GM21367 (cell line): ENCODE results near the gene CRMP1.

Source experiments
- ATAC-seq: cut with Tn5 transposase; IDR thresholded peaks from one replicate; pipeline ENCODE4 v1.9.1; 2021; ENCODE audit not compliant: unreplicated experiment

The CRMP1 gene

DNA sequence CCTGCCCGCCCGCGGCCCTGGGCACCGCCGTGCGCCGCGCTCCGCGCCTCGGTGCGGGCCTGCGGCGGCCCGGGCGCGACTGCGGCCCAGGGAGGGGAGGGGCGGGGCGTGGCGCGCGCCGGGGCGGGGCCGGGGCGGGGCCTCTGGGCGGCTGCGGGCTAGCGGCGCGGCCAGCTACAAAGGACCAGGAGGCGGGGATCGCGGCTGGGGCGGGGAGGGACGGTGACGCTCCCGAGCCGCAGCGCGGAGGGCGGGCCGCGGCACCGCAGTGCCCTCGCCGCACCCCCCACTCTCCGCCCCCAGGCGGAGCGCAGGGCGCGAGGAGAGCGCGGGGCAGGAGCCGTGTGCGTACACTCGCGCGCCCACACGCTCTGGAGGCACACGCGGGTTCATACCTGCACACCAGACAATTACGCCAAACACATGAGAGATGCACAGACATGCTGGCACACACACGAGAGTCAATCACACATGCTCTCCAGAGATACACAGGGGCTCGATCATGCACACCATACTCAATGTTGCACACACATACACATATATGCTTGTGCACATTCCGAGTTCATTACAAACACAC, at the start of gene CRMP1:
TSS of gene CRMP1 (minus strand) at position 83 of the 577 bp plus-strand sequence. CDS start 117 bp downstream, outside the sequence.
- ATAC-seq = no peak

DNA sequence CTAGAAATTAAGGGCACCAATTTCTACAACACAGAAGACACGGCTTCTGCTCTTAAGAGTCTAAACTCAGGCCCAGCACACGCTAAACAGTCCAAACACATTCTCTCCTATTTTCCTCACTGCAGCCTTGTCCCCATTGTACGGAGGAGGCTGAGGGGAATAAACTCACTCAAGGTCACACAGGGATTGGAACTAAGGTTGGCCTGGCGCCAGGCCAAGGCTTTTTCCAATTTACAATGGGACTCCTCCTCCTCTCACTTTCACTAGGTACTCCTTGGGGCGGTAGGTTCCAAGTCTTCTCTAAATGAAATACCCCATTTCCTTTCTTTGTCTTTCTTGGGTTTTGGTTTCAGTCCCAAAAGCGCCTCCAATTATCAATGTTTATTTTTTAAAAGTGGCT, 48.7 kb upstream of the CRMP1 start:
- no peak for ATAC-seq

DNA sequence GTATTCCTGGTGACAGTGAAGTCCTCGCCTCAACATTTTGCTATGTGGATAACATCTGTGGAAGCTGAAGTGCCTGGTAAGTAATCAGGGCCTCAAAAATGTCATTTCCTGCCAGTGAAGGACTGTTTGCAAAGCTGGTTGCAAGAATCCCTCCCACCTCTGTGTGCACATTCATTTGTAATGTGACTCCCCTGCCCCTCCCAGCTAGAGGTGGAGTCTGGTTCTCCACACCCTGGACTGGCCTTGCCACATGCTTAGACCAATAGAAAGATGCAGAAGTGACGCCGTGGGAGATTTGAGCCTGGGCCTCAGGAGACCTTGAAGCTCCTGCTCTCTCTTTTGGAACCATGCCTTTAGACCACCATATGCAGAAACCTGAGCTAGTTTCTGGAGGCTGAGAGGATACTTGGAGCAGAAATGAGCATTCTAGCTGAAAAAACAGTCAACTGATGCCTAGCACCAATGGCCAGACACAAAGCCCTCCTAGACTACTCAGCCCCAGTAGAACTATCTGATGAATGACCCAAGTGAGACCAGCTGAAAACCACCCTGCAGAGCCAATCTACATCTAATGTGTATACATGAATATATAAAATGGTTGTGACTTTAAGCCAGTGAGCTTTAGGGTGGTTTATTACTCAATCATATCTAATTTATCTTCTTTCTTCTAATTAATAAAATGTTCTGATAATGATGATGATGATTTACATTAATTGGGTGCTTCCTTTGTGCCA, 47.8 kb upstream of the CRMP1 start:
- ATAC-seq = no peak

DNA sequence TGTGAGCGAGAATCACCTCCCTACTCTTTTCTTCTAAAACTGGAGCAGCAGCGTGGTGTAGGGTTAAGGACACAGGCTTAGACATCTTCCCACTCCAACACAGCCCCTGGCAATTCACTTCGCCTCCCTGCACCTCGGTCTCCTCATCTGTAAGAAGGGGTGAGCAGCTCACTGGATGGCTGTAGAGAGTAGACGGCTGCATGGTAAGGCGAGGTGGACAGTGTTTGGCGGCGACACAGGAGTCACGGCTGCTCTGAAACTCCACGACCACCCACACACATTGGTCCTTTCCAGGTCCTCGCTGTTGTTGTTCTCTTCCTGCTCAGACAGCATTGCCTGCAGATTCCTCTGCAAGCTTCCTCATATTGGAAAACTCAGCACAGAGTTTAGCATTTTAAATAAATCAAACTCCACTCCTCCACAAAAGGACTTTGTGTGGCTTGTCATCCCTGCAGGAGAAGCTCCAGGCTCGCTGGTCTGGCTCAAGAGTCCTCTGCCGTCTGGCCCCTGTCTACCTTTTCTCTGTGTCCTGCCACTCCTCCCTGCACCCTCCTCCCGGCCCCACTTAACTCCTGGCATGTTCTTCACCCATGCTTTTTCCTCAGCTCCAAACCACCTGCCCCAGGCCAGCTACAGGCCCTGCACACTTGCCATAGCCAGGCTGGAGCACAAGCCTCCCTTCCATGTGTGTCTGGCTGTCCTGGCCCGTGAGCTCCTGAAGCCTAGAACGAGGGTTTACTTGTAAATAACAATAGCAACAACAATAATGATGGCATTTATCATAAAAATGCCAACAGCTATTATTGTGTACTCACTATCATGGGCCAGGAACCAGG, 41.3 kb upstream of the CRMP1 start:
- no peak for ATAC-seq

DNA sequence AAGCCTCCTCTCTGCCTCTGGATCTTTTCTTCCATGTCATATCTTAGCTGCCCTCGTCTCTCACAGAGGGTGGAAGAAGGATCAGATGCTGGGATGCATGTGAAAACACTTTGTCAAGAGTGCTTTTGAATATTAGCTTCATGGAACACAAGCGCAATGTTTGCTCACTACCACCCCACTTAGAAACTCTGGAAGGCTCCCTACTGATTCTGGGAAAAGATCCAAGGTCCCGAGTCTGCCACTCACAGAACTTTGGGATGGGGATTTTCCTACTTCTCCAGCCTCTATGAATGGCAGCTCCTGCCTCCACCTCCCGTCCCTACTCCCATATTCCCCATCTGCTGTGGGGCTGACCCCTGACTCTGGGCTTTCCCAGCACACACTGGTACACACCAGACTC, 40.2 kb upstream of the CRMP1 start:
- ATAC-seq = no peak

DNA sequence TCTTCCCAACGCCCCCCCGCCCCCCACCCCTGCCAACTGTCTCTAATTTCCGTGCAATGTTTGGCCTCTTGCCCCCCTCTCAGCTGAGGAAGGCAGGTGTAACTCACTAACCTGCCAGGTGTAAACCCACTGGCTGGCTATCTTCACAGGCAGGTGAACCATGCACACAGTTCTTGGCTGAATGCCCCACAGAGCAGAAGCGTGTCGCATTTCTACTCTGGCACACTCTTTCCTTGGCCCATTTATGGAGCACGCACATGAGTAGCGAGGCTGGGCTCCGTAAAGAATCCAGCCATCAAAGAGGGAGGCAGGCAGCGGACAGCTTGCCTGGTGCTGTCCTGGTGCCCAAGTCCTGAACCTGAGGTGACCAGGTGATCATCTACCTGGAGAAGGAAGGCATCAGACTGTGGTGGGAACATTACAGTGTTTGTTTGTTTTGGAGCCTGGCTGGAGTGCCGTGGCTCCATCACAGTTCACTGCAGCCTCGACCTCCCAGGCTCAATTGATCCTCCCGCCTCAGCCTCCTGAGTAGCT, 39.2 kb upstream of the CRMP1 start:
- ATAC-seq = no peak

DNA sequence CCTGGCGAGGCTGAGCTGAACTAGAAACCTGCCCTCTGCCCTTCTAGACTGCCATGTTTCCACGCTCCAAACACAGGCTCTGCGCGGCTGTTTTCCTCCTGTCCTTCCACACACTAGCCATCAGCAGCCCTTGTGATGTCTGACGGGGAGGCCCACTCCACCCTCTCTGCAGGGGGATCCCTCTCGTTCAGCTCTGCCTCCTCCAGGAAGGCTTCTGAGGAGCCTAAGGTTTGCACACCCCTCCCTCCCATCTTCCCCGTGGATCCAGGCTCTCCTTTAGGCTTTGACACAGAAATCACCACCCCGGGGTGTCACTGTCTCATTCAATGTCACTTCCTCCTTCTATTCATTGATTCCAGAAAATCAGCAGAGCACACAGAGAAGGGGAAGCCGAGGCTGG, 38.6 kb upstream of the CRMP1 start:
- ATAC-seq = no peak

DNA sequence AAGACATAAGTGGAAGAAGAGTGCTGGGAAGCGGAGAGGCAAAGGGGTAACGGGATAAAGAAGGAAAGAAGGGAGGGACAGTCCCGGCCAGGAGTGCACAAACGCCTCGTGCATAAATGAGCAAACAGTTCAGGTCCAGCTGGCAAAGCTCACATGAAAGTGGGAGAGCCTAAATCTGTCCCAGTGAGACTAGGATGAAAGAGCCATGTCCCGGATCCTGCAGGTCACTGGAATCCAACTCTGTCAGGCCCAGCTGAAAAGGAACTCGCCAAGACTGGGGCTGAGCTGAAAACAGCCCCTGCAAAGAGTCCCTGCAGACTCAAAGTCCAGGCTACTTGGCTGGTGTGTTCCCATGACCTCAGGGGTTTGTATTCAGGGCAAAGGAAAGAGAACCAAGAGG, 38.0 kb upstream of the CRMP1 start:
- no peak for ATAC-seq

DNA sequence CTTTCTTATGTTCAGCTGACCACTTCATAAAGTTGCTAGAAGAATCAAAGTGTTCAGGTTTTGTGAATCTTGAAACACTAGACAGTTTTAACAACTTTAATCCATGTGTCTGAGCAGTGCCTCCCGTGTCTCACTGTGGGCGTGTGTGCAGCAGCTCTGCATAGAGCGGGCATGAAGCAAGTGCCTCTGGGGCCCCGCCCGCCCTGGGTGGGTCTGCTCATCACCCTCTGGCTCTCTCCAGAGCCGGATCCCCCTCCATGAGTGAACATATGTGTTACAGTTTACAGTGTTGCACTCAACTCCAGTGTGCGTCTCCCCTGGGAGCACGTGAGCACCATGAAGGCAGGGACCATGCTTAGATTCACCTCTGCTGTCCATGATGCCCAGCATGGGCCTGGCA, 37.6 kb upstream of the CRMP1 start:
- no peak for ATAC-seq

DNA sequence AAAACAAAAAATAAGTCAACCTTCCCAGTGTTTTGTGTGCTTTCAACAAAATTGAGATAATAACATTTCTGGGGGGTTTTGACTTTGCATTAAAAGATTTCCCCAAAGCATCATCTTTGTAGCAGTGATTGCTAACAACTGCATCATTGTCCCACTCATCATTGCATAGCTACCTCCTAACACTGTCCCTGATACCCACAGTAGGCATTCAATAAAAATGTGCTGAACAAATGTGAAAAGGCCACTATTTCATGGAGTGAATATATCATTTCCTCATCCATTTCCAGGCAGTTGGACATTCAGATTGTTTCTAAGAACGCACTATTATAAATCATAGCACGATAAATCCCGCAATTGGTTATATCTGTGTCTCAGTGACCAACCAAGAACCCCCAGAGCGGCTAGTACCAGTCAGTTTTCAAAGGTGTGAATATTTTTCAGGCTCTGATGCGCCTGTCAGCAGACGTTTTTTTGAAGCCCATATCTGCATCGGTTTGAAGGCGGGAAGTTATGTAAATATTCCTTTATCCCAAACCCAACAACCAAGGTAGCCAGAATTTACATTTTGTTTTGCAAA, 36.0 kb upstream of the CRMP1 start:
- no peak for ATAC-seq

DNA sequence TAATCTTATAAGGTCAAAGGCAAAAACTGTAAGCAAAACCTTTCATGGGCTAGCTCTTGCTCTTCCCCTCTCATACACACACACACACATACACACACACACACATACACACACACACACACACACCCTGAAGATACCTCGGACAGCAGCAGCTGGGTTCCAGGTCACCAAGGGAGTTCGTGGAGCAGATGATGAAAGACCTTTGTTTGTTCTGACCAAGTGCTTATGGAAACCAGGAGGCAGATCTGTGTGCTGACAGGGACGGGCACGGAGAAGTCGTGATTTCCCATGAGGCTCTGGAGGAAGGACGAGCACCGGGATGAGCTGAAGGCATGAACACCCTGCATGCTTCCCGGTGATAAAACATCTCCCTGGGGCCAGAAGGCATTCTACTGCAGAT, 35.4 kb upstream of the CRMP1 start:
- no peak for ATAC-seq

DNA sequence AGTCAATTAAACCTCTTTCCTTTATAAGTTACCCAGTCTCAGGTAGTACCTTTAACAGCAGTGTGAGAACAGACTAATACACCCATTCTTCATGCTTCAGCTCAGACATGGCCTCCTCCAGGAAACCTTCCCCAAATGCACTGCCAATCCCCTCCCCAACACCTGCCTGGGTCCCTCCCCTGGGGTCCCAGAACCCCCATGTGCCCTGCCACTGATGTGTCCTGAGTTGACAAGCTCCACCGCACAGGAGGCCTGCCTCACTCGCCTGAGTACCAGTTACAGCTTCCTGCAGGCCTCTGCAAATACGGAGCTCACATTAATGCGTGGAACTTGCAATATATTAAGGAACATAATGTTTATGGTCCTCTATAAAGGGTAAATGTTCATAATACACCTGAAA, 34.9 kb upstream of the CRMP1 start:
- ATAC-seq = no peak

DNA sequence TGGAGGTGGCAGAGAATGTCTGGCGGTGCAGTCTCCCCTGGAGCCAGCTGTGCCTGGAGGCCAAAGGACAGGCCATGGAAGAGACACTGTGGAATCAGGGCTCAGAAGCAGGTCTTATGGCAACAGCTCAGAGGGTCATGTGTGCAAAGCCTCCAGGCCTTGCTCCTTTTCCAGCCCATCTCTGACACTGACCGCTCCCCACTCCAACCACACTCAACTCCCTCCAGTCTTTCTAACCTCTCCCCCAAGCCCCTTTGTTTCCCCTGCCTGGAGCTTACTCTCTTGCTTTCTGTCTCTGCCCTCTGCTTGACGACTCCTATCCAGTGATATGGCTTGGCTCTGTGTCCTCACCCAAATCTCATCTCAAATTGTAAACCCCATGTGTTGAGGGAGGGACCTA, 34.2 kb upstream of the CRMP1 start:
- no peak for ATAC-seq

DNA sequence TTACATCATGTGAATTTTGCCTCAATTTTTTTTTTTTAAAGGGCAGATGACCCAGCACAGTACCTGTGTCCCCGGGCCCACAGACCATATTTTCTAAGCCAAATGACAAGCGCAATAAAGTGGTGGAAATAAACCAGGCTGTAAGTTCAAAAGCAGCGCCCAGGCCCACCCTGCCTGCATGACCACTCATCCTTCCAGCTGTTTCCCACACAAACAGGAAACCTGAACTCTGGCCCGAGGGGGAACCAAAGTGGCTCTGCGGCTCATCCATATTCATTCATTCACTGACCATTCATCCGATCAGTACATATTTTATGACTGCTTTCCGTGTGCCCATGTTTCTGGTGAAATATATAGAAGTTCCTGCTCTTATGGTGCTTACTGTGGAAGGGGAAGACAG, 33.7 kb upstream of the CRMP1 start:
- no peak for ATAC-seq

DNA sequence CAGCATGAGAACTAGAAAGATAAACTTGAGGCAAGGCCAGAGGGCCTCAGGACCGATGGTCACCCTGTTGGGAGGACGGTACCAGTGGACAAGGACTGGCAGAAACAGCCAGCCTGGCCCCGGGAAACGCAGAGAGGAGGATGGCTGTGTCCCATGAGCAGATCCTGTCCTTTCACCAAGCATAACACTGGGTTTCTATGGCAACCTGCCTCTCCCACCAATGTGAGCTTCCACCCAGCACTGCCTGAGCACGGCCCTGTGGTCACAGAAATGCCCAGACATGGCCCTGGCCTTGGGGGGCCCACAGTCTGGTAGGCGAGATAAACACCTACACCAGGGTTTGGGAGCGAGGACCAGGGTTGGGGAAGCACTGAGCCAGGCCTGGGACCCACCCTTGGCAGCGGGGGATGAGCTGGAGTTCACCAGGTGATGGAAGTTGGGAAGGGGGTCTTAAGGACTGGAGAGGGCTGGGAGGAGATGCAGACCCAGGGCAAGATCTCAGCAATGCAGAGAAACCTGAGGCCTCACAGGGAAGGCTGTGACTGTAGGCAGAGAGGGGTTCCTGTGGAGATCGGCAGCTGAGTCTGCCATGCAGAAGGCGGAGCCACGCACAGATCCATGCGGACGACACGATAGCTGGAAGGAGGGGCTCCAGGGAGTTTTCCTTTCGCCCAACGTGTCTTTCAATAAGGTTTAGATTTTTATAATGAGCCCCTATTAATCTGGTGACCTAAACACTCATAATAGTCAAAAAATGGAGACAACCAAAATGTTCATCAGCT, 32.7 kb upstream of the CRMP1 start:
- ATAC-seq = no peak

DNA sequence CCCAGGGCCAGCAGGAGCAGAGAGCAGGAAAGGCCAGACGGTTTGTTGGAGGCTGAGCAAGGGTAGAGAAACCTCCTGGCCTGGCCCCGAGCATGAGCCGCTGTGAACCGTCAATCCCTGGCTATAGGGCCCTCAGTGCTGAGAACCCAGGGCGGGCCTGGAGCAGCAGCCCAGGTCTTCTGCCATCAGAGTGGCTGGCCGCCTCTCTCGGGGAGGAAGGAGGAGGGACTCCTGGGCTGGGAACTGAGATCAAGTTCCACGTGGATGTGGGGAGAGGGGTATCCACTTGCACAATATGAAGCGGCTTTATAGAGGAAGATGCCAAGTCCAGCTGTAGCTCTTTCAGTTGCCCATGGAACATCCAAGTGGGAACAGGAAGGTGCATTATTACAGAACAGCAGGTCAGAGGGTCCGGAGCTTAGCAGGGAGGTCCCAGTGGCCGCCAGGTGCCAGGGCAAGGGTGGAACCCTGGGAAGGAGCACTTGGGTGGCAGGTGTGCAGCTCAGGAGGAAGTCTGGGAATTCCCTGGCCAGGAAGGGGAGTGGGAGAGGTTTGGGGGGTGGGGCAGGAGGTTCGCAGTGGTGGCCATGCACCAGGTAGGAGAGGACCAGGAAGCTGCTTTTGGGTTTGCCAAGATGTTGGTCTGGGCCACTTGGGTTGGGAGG, 31.7 kb upstream of the CRMP1 start:
- ATAC-seq = no peak

DNA sequence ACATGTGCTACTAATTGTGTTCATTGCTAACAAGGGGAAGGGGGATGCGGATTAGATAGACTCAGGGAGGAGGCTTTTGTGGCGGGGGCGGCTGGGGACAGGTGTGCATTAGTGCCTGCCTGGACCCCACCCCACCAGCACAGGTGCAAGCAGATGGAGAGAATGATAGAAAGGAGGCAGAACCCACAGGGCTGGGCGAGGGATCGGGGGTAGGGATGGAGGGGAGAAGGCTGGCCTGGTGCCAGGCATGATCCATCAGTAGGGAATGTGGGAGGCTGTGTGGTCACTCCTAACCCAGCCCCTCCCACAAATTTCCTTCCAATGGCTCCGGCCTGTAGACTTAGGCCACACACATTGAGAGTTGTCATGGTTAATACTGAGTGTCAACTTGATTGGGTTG, 30.5 kb upstream of the CRMP1 start:
- no peak for ATAC-seq

DNA sequence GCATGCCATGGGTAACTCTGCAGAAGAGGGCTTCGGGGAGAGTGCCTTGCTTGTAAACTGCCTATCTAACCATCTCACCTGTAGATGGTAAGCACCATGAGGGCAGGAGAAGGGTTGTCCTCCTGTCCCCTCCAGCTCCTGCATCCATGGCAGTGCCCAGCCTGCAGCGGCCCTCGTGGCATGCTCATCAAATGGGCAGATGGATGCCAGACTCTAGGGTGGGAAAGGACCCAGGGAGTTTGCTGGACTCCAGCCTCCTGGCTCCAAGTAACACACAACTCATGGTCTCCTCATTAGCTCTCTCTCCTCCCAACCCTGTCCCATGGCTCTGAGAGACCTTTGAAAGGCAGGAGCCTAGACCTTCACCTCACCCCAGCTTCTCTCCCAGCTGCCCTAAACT, 29.7 kb upstream of the CRMP1 start:
- ATAC-seq = no peak

DNA sequence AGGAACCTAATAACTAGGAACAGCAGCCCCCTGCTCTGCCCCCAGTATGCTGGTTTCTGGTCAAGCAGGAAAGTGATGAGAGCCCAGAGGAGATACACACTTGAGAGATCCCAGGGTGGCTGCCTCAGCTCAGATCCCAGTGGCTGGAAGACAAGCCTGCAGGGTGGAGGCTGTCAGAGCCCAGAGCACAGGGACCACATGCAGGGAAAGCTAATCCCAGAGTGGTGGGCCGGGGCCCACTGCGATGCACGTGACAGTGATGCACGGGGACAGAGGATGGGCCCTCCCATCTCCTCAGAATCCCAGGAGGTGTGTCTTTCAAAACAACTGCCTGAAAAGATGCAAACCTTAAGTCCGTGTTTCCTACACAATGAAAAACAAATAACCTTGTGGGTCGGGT, 29.1 kb upstream of the CRMP1 start:
- ATAC-seq = no peak
